MV-4-11 (cell line): Measurements from ENCODE around the gene KMT2C.

ENCODE experiments used
- DNase-seq: peaks from one replicate; lab custom pipeline; 2025; lab: John Stamatoyannopoulos, UW

The KMT2C gene

DNA sequence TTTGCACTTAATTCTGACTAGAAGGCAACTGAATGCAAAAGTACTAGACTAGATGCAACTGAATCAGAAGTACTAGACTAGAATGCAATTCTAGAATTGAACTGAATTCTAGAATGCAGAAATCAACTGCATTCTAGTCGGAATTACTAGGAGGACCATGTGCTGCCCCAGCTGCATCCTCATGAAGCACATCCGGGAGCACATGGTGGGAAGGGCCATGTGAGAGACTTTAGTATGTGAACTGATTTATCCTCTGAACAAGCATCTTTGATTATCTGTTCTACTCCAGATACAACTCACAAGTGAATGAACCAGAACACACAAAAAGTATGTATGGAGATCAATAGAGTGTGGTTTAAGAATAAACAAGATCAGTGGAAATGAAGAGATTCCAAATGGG lies 295.2 kb downstream of the KMT2C start:
- no peak for DNase-seq

DNA sequence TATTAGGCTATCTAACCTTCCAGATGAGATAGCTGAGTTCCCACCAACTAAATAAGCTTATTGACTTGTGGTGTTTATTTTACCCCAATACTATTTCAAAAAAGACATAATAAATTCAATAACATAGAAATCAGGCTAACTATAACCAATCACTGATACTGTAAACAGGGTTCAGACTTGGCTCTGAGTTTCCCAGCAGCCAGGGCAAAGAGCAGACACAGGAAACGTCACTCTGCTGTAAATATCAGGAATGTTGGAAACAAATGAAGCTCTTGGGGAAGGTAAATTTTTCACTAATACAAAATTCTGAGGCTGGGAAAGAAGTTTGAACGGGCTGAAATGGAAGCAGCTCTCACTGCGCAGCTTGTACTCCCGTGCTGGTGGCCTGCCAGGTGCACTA lies 295.7 kb downstream of the KMT2C start:
- DNase-seq = no peak

DNA sequence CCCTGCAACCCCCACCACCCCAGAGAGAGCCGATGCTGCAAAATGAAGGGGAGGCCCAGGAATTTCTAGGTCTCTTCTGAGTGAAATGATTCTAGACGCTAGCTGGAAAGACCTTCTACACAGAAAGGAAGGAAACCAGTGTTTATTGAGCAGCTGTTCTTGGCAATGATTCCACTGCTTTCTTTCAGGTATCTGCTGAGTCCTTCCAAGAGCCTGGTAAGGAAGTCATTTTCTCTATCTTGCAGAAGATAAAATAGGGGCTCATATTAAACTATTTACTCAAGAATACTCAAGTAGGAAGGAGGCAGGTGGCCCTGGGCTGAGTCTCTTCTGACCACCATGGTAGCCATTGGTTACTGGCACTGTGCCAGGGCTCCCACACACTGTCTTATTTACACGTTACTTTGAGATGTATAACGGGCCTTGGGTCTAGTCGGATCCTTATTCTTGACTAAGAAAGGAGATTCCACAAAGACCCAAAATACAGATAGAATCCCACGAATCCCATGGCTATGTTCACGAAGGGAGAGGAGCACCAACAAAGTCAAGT lies 298.3 kb downstream of the KMT2C start:
- DNase-seq = no peak

DNA sequence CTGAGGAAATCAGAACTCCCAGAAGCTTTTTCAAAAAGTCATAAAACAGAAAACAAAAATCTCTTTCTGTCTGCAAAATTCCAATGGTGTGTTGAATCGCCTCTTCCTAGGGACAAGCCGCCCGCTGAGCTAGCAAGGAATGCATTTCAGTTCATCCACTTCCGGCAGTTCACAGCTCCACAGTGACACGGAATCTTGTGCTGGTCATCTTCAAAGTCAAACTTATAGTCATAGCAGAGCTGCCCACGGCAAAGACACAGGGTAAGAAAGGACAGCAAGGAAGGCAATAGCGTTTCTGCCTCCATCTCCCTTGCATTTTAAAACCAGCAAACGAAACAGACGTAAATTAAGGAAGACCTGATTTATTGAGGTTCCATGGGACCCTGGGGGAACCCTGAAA lies 299.1 kb downstream of the KMT2C start:
- DNase-seq = no peak

DNA sequence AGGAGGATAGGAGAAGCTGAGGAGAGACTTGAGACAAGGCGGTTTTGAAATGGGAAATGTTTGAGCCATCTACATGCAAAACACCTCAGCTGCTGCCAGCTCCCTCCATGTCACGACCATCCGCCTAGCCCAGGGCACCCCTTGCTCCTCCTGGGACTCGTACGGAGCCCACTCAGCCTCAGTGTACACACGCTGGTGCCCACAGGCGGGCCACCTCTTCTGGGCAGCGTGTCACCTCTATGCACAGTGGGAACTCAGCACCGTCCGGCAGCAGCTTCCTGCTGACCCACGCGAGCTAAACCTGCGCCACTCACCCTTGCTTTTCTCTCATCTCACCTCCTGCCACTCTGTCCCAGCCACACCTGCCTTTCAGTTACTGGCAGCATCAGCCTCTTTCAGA lies 302.0 kb downstream of the KMT2C start:
- DNase-seq = no peak

DNA sequence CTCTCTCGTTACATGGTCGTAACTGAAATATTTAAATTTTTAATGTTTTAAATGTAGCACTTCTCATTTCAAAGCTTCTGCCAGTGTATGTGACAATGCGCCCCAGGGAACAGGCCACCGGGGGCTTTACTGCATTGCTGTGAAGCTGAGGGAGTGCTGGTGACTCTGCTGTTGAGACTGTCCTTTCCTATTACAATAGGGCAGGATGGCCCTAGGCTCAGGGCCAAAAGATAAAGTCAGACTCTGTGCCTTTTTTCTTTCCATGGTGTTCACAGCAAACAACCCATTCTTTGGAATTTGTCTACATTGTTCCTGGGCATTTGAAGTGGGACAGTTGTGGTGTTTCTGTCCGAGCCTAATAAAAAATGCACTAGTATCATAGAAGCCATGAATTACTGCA lies 303.0 kb downstream of the KMT2C start:
- no peak for DNase-seq

DNA sequence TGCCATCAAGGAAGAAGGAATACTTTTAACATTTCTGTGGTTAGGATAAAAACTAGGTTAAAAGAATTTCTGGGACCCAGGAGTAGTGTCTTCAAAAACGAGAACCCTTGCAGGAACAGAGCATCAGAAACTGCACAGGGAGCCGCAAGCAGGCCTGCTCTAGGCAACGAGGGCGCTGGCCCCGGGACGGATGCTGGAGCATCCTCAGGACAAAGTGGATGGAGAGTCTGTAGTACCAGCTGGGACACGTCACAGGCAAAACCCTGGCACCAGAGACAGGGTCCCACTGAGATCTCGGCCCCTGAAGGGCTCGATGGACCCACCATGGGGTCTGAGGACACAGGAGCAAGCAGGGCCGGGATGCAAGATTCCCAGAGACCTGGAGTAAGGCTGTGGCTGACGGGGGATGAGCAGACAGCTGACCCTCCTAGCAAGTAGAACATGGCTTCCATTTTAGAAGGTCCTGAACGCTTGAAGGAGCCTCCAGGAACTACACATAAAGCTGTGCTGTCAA lies 303.8 kb downstream of the KMT2C start:
- DNase-seq = no peak

DNA sequence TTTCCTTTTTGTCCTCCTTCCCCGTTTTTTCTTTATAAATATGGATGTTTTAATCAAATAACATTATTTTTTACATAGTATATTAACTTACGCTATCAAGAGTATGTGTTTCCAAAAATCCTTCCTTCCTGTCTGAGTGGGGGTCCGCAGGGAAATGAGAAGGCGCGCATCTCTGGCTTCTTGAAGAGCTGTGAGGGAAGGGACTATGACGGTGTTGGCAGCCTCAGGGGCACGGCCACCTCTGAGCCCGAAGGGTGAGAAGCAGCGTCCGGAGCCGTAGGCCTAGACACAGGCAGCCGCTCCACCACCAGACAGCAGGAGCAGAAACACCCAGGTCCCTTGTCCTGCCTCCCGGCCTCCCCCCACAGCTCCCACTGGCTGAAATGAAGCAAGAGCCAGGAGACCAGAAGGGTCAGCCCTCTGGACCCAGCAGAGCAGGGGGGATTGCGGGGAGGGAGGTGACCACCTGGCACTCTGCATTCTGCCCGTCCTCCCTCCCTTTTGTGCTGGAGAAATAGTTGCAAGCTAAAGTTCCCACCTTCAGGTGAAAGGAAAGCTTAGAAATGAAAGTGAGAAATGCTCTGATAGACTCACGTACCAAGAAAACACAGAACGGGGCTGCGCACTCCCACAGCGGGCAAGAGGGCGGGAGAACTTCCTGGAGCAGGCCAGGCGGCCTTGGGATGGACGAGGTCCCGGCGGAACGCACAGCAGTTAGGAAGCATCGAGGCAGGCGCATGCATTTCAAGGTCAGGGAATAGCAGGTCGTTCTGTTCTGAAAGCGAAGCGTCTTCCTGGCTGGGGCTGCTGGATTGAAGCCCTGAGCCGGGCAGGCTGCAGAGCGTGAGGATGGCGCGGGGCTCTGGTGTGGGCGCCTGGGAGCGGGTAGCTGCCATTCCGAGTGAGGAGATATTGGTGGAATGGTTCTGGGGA lies 304.9 kb downstream of the KMT2C start:
- no peak for DNase-seq

DNA sequence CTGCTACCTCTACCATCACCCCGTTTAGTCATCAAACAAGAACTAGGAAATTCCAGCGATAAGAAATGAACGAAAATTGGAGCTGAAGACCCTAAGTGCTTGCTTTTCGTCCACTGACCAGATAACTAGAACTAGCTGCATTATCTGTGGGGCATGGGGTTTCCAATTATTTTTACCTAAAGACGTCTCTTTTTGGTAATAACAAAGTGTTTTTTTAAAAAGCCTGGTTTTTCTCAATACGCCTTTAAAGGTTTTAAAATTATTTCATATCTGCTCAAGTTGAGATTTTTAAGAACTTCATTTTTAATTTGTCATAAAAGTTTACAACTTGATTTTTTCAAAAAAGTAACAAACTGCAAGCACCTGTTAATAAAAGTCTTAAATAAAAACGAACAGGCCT lies 306.1 kb downstream of the KMT2C start:
- DNase-seq = no peak

DNA sequence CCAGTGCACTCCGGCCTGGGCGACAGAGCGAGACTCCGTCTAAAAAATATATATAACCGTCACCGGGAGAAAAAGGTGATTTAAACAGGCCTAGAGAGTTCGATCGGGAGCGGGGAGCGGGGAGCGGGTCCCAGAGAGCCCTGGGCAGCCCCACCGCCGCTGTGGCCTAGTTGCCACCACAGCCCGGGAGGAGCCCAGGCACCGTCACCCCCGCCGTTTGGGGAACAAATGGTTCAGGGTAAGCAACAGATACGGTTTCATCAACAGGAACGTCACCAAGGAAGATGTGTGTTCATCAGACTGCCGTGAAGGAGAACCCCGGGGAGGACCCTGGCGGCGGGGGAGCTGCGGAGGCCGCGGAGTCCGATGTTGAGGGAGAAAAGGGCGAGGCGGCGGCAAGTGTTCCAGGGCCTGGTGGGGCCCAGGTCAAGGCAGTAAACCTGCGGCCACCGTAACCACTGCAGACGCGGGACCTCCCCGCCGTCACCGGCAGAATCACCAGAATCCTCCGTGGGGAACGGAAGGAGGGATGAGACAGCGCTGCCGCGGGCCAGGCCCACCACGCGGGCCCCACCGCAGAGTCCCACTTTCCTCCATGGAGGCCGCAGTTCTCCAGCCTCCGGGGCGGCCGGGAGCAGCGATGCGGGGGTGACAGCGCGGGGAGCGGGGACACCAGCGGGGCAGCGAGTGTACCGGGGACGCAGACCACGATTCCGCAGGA lies 306.9 kb downstream of the KMT2C start:
- no peak for DNase-seq

DNA sequence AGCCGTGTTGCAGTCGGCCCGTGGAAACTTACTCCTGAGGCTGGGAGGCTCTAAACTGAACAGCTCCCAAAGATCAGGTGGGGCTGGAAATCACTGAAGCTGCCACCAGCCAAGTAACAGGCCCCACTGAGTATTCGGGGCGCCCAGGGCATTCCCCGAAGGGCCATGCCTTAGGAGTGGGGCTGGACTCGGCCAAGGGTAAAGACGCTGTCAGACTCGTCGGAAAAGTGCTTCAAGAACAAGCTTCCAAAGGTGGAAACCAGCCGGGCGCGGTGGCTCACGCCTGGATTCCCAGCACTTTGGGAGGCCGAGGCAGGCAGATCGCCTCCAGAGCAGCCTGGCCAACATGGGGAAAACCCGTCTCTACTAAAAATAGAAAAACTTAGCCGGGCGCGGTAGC lies 307.6 kb downstream of the KMT2C start:
- DNase-seq = no peak

DNA sequence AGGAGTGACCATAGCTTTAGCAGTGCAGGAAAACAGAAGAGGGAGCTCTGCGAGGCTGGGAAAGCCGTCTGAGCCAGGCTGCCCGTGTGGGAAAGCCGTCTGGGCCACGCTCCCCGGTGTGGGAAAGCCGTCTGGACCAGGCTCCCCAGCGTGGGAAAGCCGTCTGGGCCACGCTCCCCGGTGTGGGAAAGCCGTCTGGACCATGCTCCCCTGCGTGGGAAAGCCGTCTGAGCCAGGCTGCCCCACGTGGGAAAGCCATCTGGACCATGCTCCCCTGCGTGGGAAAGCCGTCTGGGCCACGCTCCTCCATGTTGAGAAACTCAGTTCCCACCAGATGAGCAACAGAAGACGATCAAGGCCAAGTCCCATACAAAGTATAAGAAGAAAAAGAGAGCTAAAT lies 308.6 kb downstream of the KMT2C start:
- no peak for DNase-seq

DNA sequence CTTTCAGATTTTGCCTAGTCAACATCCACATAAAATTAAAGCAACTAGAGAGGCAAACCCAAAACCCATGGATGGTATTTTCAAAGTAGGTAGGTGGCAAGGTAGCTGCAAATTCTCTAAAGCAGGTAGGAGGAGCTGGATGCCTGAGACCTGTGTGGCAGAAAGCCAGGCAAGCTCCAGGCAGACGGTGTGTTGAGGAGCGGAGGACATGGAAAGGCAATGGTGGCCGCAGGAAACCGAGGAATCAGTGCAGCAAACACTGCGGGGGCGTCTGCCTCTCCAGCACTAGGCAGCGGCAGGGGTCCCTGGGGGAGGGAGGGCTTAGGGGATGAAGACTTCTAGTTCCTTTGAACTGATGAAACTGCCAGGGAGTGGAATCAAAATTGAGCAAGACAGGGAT lies 309.1 kb downstream of the KMT2C start:
- DNase-seq = no peak

DNA sequence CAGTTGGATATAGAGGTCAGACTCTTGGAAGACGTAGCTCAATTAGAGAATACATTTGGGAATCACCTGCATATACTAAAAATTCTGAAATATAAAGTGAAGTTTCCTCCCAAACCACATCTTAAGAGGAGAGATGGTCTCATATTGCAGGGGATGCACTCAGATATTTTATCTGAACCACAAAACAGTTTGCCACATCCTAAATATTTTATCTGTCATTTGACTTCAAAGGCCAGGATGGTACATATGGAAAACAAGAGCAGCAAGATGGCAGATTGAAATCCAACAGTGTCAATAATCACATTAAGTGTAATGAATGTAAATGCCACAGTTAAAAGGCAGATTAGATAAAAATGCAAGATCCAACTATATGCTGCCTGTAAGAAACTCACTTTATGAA lies 313.3 kb downstream of the KMT2C start:
- no peak for DNase-seq

DNA sequence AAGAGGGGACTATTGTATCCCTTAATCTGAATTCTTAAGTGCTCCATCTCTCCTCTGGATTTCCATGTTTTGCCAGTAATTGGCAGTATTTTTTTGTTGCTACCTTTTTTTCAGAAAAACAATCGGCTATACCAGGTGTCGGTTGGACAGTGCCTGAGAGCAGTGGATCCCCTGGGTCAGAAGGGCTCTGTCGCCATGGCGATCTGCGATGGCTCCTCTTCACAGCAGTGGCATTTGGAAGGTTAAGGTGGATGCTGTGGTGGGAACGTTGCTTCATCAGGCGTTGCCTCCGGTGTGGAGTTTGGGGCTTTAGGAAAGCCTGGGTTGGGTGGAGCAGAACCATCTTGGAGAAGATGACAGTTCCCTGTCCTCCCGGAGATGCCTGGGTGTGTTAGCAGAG lies 314.4 kb downstream of the KMT2C start:
- no peak for DNase-seq

DNA sequence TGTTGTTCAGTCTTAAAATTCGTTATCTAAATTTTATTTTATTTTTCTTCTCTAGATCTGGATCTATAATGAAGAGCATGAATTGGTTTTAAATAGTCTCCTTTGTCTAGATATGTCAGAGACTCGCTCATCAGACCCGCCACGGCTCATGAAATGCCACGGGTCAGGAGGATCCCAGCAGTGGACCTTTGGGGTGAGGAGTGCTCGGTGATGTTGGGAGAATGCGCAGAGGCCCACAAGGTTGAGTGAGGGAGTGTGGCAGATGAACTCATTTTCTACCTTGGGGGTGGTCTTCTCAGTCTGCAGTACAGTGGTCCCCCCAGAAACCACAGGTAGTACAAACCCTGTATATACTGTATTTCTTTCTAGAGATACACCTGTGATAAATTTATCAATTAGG lies 315.0 kb downstream of the KMT2C start:
- no peak for DNase-seq

DNA sequence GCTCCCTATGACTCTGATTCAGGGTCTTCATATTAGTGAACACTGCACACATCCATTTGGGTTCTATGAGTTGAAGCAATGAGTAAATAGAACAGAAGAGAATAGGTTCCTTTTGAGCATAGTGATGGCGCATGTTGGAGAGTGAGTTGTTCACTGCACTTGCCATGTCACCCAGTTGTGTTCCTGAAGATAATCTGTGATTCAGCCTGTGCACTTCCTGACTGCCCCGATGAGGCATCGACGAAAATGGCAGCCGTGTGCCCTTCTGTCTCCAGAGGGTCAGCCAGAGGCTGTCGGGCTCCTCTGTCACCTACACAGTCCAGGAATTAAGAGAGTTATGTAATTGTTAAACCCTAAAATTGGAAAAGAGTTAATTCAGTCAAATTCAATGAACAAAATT lies 315.6 kb downstream of the KMT2C start:
- DNase-seq = no peak

DNA sequence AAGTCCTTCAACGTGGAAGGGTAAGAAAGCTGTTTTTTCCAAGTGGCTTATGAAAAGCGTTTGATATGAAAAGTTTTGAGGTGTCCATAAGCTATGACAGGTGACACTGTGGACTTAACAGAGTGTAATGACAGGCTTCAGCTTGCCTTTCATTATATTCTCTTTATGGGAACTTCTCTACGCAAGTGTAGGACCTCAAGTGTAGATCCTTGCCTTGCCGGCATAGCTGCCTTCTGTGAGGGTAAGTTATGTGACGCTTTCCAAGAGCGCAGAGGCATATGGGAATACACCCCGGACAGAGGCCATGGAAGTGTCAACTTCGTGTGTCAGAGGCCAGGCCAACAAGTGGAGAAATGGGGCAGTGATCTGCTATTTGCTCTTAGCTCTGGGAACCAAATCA lies 318.4 kb downstream of the KMT2C start:
- DNase-seq = no peak

DNA sequence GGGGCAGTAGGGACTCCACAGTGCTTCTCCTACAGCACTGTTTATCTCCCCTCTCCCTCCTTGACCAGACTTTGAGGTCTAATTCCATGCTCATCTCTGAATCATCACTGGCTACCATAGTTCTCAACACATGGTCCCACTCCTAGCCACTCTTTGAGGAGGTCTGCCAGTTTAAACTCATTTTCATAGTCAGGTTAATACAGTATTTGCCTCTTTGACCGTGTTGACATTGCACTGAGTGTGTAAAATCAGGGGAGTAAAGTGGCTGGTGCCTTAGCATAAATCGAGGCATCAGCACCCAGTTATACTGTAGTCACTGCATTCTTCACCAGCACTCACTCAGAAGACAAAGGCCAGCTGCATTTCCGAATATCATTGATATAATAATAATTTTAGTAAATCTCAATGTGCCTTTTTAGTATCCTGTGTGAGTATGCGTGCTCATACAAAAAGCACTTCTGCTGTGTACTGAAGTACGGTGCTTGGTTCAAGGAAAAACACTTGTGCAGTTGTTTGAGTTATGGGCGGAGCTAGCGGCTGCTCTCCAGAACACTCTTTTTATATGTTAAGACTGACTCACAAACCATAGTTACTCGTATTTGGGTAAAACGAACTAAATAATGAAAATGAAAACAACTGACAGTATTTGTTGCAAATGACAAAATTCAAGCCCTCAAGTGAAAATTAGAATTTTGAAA lies 320.6 kb downstream of the KMT2C start:
- DNase-seq = no peak

DNA sequence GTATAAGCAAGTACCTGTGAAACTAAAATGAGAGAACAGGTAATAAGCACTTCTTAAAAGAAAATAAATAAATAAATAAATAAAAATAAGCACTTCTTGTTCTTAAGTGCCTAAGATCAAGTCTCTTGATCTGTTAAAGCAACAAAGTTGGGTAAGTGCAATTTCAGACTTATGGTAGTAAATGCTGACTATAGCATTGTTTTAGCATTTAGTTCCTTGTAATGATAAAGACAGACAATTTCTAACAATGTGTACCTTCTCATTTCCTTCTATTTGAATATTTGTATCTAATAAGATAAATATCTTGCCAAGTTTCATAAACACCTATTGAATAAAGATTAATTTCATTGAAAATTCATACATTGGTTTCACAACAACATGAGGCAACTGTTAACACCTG lies 323.0 kb downstream of the KMT2C start:
- no peak for DNase-seq

DNA sequence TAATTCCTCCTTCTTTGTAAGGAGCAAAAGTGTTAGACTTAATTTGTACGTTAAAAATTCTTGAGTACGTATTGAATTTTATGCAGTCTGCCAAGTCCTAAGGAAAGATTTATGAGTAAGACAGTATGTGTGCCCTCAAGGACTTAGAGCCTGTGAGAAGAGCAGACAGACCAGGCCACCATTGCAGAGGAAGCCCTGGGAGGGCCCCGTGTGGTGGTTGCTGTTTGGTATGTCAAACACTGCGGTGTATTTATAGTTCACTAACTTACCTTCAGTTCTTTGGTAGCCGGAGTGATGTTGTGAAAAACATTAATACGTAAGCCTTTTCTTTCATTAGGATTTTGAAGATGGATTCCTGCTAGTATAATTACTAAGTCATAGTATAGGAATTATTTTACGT lies 327.4 kb downstream of the KMT2C start:
- no peak for DNase-seq

DNA sequence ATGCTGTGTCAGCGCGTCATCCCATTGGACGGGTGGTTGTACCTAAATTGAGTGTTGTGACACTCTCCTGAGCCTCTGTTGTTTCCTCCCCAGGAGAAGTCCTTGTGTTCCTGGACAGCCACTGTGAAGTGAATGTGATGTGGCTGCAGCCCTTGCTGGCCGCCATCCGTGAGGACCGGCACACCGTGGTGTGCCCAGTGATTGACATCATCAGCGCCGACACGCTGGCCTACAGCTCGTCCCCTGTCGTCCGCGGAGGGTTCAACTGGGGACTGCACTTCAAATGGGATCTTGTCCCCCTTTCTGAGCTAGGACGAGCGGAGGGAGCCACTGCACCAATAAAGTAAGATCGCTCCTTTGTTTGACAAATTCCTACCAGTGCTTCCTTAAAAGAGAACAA lies 327.9 kb downstream of the KMT2C start:
- DNase-seq = no peak
